H1 (cell line): ENCODE measurements around the gene EFHD1. TPM values are rescaled to one million over a fixed set of nuclear protein-coding genes. Genes with fewer than 3 reads are reported as not detected.

Source experiments
- CTCF ChIA-PET: fragments of 300-600 bp; sonication (Branson Sonifier 250); formaldehyde crosslinking; loops from one replicate; lab custom pipeline; 2021; ENCODE audit not compliant: partially characterized antibody; lab: Charles Lee
- POLR2A ChIA-PET: fragments of 300-600 bp; sonication (Branson Sonifier 250); formaldehyde crosslinking; loops from one replicate; lab custom pipeline; 2021; ENCODE audit warnings: inconsistent platforms; ENCODE audit not compliant: partially characterized antibody; lab: Charles Lee
- DNase-seq, 2 experiments: peaks; one replicate each; pipeline versions ENCODE4 v3.0.0 to v3.0.0-alpha.2; 2010 to 2022; ENCODE audit warnings: low spot score in 2 of 2, low read depth in 1 of 2, mixed read lengths in 1 of 2
- FAIRE-seq: peaks from 2 replicates; lab custom pipeline; 2011; peaks lifted over from hg19 to GRCh38; lab: Jason Lieb, UNC
- H2AFZ ChIP-seq: 2 replicates; pipeline ENCODE4 v1.8.1; 2012; ENCODE audit warnings: low read length, inconsistent platforms
- H2AK5ac ChIP-seq: 2 replicates; pipeline ENCODE4 v1.6.1; 2013; ENCODE audit warnings: low read depth, low read length
- H2BK120ac ChIP-seq: replicated peaks from 2 replicates; pipeline ENCODE3; 2013; ENCODE audit warnings: low read depth, low read length, inconsistent platforms
- H2BK12ac ChIP-seq: 2 replicates; pipeline ENCODE4 v1.6.1; 2013; ENCODE audit warnings: low read depth, low read length
- H2BK15ac ChIP-seq: 2 replicates; pipeline ENCODE4 v1.6.1; 2013; ENCODE audit warnings: low read length
- H2BK20ac ChIP-seq: 2 replicates; pipeline ENCODE4 v1.6.1; 2013; ENCODE audit warnings: low read length
- H2BK5ac ChIP-seq: 2 replicates; pipeline ENCODE4 v1.6.1; 2013; ENCODE audit warnings: low read depth, low read length
- H3K14ac ChIP-seq: 2 replicates; pipeline ENCODE4 v1.6.1; 2013; ENCODE audit warnings: inconsistent platforms; ENCODE audit not compliant: insufficient read length
- H3K18ac ChIP-seq: 2 replicates; pipeline ENCODE4 v1.6.1; 2013; ENCODE audit warnings: low read length; ENCODE audit errors: extremely low read depth
- H3K23ac ChIP-seq: 2 replicates; pipeline ENCODE4 v1.6.1; 2013; ENCODE audit warnings: inconsistent platforms; ENCODE audit not compliant: insufficient read length
- H3K23me2 ChIP-seq: 2 replicates; pipeline ENCODE4 v1.6.1; 2013; ENCODE audit warnings: low read depth, low read length
- H3K27ac ChIP-seq: 2 replicates; pipeline ENCODE4 v1.6.1; 2011; ENCODE audit warnings: low read depth, low read length, inconsistent platforms
- H3K27me3 ChIP-seq, 4 experiments: replicated peaks in 1 of 4; 1 replicate in 1 of 4; 2 replicates in 3 of 4; pipeline versions ENCODE4 v1.6.1 to v1.8.1; 2011 to 2013; ENCODE audit warnings: low read length in 3 of 4, mild to moderate bottlenecking in 3 of 4, inconsistent platforms in 2 of 4, mixed read lengths in 2 of 4, moderate library complexity in 1 of 4; ENCODE audit not compliant: control insufficient read depth in 3 of 4, insufficient read depth in 3 of 4; ENCODE audit errors: extremely low read depth in 1 of 4
- H3K36me3 ChIP-seq, 4 experiments: 2 replicates each; pipeline versions ENCODE4 v1.6.1 to v1.8.1; 2011 to 2013; ENCODE audit warnings: mild to moderate bottlenecking in 4 of 4, low read length in 3 of 4, moderate library complexity in 2 of 4, control low read depth in 1 of 4, inconsistent platforms in 1 of 4; ENCODE audit not compliant: insufficient read depth in 4 of 4, control insufficient read depth in 2 of 4
- H3K4ac ChIP-seq: replicated peaks from 2 replicates; pipeline ENCODE3; 2013; ENCODE audit warnings: low read length, low read depth, mixed read lengths, inconsistent platforms; ENCODE audit not compliant: insufficient read length
- H3K4me1 ChIP-seq, 4 experiments: replicated peaks in 1 of 4; 1 replicate in 1 of 4; 2 replicates in 3 of 4; pipeline versions ENCODE4 v1.6.1 to v1.8.1; 2011 to 2013; ENCODE audit warnings: low read length in 3 of 4, inconsistent platforms in 2 of 4, mixed read lengths in 1 of 4; ENCODE audit not compliant: insufficient read depth in 4 of 4, control insufficient read depth in 3 of 4
- H3K4me2 ChIP-seq, 2 experiments: 2 replicates each; pipeline versions ENCODE4 v1.6.1 to v1.8.1; 2011 to 2013; ENCODE audit warnings: low read depth in 2 of 2, low read length in 2 of 2, control low read depth in 1 of 2, inconsistent platforms in 1 of 2, mild to moderate bottlenecking in 1 of 2; ENCODE audit not compliant: insufficient read depth in 1 of 2
- H3K4me3 ChIP-seq, 4 experiments: fragments of 200-600, 300-600 bp in 1 of 4; sonication (generic), shearing (Covaris generic), sonication (Bioruptor Twin) in 1 of 4; 2 replicates each; pipeline versions ENCODE4 v1.5.1 to v1.8.1; 2011 to 2016; ENCODE audit warnings: low read length in 4 of 4, low read depth in 3 of 4, control low read depth in 2 of 4, inconsistent platforms in 2 of 4, mild to moderate bottlenecking in 2 of 4, mixed read lengths in 1 of 4, moderate library complexity in 1 of 4; ENCODE audit not compliant: insufficient read depth in 2 of 4; ENCODE audit errors: extremely low read depth in 1 of 4
- H3K56ac ChIP-seq: replicated peaks from 2 replicates; pipeline ENCODE3; 2013; ENCODE audit warnings: low read depth, mild to moderate bottlenecking, mixed read lengths, low read length, inconsistent platforms; ENCODE audit not compliant: insufficient read length
- H3K79me1 ChIP-seq: 2 replicates; pipeline ENCODE4 v1.6.1; 2013; ENCODE audit warnings: low read depth, low read length, control low read depth
- H3K79me2 ChIP-seq, 2 experiments: 2 replicates each; pipeline versions ENCODE4 v1.6.1 to v1.8.1; 2012 to 2013; ENCODE audit warnings: low read length in 2 of 2, mild to moderate bottlenecking in 2 of 2, inconsistent platforms in 1 of 2; ENCODE audit not compliant: insufficient read depth in 2 of 2, control insufficient read depth in 1 of 2
- H3K9ac ChIP-seq, 4 experiments: replicated peaks in 1 of 4; 1 replicate in 1 of 4; 2 replicates in 3 of 4; pipeline versions ENCODE4 v1.6.1 to v1.8.1; 2011 to 2013; ENCODE audit warnings: low read depth in 3 of 4, low read length in 3 of 4, control low read depth in 2 of 4, mild to moderate bottlenecking in 2 of 4, moderate library complexity in 2 of 4, inconsistent platforms in 1 of 4; ENCODE audit errors: extremely low read depth in 1 of 4
- H3K9me3 ChIP-seq, 2 experiments: 2 replicates each; pipeline versions ENCODE4 v1.6.1 to v1.8.1; 2012 to 2013; ENCODE audit warnings: mild to moderate bottlenecking in 2 of 2, moderate library complexity in 2 of 2, control low read depth in 1 of 2, inconsistent platforms in 1 of 2, low read depth in 1 of 2, low read length in 1 of 2, mixed read lengths in 1 of 2; ENCODE audit not compliant: insufficient read depth in 2 of 2
- H4K20me1 ChIP-seq, 2 experiments: replicated peaks in 1 of 2; 2 replicates each; pipeline versions ENCODE3 to v1.8.1; 2011 to 2013; ENCODE audit warnings: inconsistent platforms in 2 of 2, low read length in 2 of 2, mild to moderate bottlenecking in 1 of 2; ENCODE audit not compliant: insufficient read depth in 2 of 2, control insufficient read depth in 1 of 2
- H4K5ac ChIP-seq: 2 replicates; pipeline ENCODE4 v1.6.1; 2013; ENCODE audit warnings: low read length, low read depth, mixed read lengths, inconsistent platforms; ENCODE audit not compliant: insufficient read length
- H4K8ac ChIP-seq: 2 replicates; pipeline ENCODE4 v1.8.0; 2013; ENCODE audit warnings: mild to moderate bottlenecking, moderate library complexity, low read length, inconsistent platforms; ENCODE audit not compliant: insufficient read depth; ENCODE audit errors: extremely low read depth
- H4K91ac ChIP-seq: replicated peaks from 2 replicates; pipeline ENCODE3; 2013; ENCODE audit warnings: low read length, mixed read lengths, inconsistent platforms; ENCODE audit not compliant: insufficient read length
- CBX5 ChIP-seq: fragments of 300-800, 300-1000 bp; sonication (generic); IDR thresholded peaks from 2 replicates; pipeline ENCODE4 v1.7.1; 2016; ENCODE audit warnings: antibody characterized with exemption, low read length, low read depth
- CEBPB ChIP-seq: IDR thresholded peaks from 2 replicates; pipeline ENCODE4 v1.6.1; 2012; ENCODE audit warnings: low read depth, low read length
- CREB1 ChIP-seq: IDR thresholded peaks from 2 replicates; pipeline ENCODE4 v1.6.1; 2012; ENCODE audit warnings: inconsistent platforms
- KDM1A ChIP-seq: fragments of 200-600, 300-600 bp; sonication (generic); IDR thresholded peaks from 2 replicates; pipeline ENCODE4 v1.7.1; 2016; ENCODE audit warnings: mild to moderate bottlenecking, low read length, borderline replicate concordance
- KDM5A ChIP-seq: fragments of 200-600 bp; IDR thresholded peaks from 2 replicates; pipeline ENCODE4 v1.7.1; 2012; ENCODE audit warnings: mild to moderate bottlenecking, low read length, inconsistent platforms, mixed read lengths
- POLR2A ChIP-seq, 2 experiments: IDR thresholded peaks; 1 replicate in 1 of 2; 2 replicates in 1 of 2; pipeline ENCODE4 v1.6.1; 2011; ENCODE audit warnings: low read depth in 2 of 2, low read length in 2 of 2, mild to moderate bottlenecking in 2 of 2; ENCODE audit errors: control extremely low read depth in 1 of 2
- POLR2AphosphoS5 ChIP-seq: IDR thresholded peaks from 2 replicates; pipeline ENCODE4 v1.6.1; 2011; ENCODE audit warnings: low read depth, low read length
- POU5F1 ChIP-seq: IDR thresholded peaks from 2 replicates; pipeline ENCODE4 v1.6.1; 2011; ENCODE audit warnings: low read depth, mild to moderate bottlenecking, low read length, moderate library complexity
- SP4 ChIP-seq: IDR thresholded peaks from 2 replicates; pipeline ENCODE4 v1.6.1; 2012; ENCODE audit warnings: low read length, inconsistent platforms
- TAF7 ChIP-seq: optimal IDR thresholded peaks from 2 replicates; pipeline ENCODE3; 2011; ENCODE audit warnings: low read depth, mild to moderate bottlenecking, inconsistent platforms, low read length, moderate library complexity, borderline replicate concordance
- TCF12 ChIP-seq: IDR thresholded peaks from 2 replicates; pipeline ENCODE4 v1.6.1; 2011; ENCODE audit warnings: low read depth, mild to moderate bottlenecking, low read length
- YY1 ChIP-seq: IDR thresholded peaks from 2 replicates; pipeline ENCODE4 v1.6.1; 2011; ENCODE audit warnings: low read depth, mild to moderate bottlenecking, low read length
- WGBS, 2 experiments: shearing (Covaris generic) in 1 of 2; methylation state at CpG; one replicate each; pipeline versions ENCODE4 v1.1.6 to v1.1.7; 2013 to 2015; ENCODE audit warnings: low lambda C conversion rate in 2 of 2, mixed read lengths in 2 of 2, inconsistent platforms in 1 of 2, low coverage in 1 of 2, missing lambda C conversion rate in 1 of 2; ENCODE audit not compliant: insufficient replicate concordance in 2 of 2, insufficient coverage in 1 of 2, insufficient read length in 1 of 2; ENCODE audit errors: extremely low coverage in 1 of 2, missing lambda C conversion rate in 1 of 2; 5-methylcytosine and 5-hydroxymethylcytosine counted together
- polyA plus RNA-seq, 7 experiments: library from polyadenylated mRNA; depleted of rRNA in 3 of 7; stranded (reverse) in 5 of 7; unstranded in 2 of 7; fragments of >200 nt in 5 of 7; fragments of 200-250 nt in 2 of 7; gene quantifications; 1 replicate in 5 of 7; 2 replicates in 1 of 7; 4 replicates in 1 of 7; pipeline versions ENCODE4 v1.2.1 to v1.2.3, GENCODE V29; 2011 to 2013; ENCODE audit warnings: missing spikeins in 2 of 7, mixed read lengths in 2 of 7
- total RNA-seq: library from RNA; stranded (reverse); fragmentation: NEBNext Ultra II Directional; extraction: Animal tissue kit (Norgen Biotek cat#: 25700); gene quantifications from 2 replicates; pipeline ENCODE4 v1.2.1, GENCODE V29; 2021
- TF ChIP-seq, protein P1 (sequence below): IDR thresholded peaks from 2 replicates; pipeline ENCODE4 v1.6.1; 2012; ENCODE audit warnings: low read length, inconsistent platforms
- TF ChIP-seq, protein P2 (sequence below): IDR thresholded peaks from 2 replicates; pipeline ENCODE4 v1.6.1; 2012; ENCODE audit warnings: inconsistent platforms

EFHD1 gene
- total and polyA plus RNA-seq, 2 of the 8 experiments (the other 6 are each of a cell fraction or from before 2014, with no cell fraction given), result 3.4 to 4.5 TPM

DNA sequence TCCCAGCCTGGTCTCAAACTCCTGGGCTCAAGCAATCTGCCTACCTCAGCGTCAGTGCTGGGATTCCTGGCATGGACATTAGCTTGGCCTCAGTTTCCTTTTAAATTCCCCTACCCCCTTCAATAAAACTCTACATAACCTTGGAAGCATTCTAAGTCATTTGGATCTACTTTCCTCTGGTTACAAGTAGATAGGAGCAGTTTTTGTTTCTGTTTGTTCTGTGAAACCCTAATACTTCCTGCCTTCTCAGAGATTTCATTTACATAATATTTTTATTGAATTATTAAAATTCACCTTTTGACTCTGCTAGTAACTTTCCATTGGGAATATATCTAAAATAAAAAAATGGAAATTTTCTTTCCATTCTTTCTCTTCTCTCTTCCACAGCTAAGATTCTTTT lies 89.6 kb downstream of the EFHD1 start:
- Histone ChIP-seq H3K79me2 (peaks cover 0 to 60% of the 10 kb centered on the region in 2 experiments; a peak in 2 of 4 replicates), H4K20me1 (peaks cover 3 to 11% of the 10 kb centered on the region in 2 experiments), H3K18ac (no peak overlapping the region), H3K27ac (no peak overlapping the region), H3K23me2 (no peaks in the 10 kb centered on the region), H4K5ac (no peak overlapping the region), H2AK5ac (no peak overlapping the region), H3K14ac (no peak overlapping the region), H3K4ac (no peak overlapping the region), H2BK120ac (no peak overlapping the region), H2BK20ac (no peak overlapping the region), H3K36me3 (peaks cover 0 to 23% (median 4%) of the 10 kb centered on the region in 4 experiments; a peak in 3 of 8 replicates), H2BK12ac (no peak overlapping the region), H3K9me3 (no peaks in the 10 kb centered on the region), H3K56ac (no peak overlapping the region), H4K8ac (no peak overlapping the region), H3K4me2 (no peak overlapping the region), H3K4me3 (no peak overlapping the region), H3K9ac (no peak overlapping the region), H3K23ac (no peak overlapping the region), H3K79me1 (peaks cover 5% of the 10 kb centered on the region), H3K4me1 (no peaks in the 10 kb centered on the region), H4K91ac (no peak overlapping the region), H2BK5ac (no peak overlapping the region), H3K27me3 (no peaks in the 10 kb centered on the region), H2AFZ (no peak overlapping the region), H2BK15ac (no peak overlapping the region)
- DNase-seq (no peak), FAIRE-seq (no peak)
- CTCF ChIA-PET, result interaction anchor here (0.7 to 1.3 kb wide), 3 partner anchors 15 to 98 kb away, joined by 3 read pairs; no protein-coding TSS in a partner anchor
- POLR2A ChIA-PET, result no interaction called here
- 95% methylated on average over 1 of the region's 1 CpG; no CpG with 5 or more reads in 1 of the 2 experiments for WGBS, 2 experiments
- TF ChIP-seq POLR2AphosphoS5, result no peak
- TF ChIP-seq CBX5, result no peak
- TF ChIP-seq CREB1, result no peak
- no peak for TF ChIP-seq KDM1A
- no peak for TF ChIP-seq KDM5A
- TF ChIP-seq, protein P1, sequence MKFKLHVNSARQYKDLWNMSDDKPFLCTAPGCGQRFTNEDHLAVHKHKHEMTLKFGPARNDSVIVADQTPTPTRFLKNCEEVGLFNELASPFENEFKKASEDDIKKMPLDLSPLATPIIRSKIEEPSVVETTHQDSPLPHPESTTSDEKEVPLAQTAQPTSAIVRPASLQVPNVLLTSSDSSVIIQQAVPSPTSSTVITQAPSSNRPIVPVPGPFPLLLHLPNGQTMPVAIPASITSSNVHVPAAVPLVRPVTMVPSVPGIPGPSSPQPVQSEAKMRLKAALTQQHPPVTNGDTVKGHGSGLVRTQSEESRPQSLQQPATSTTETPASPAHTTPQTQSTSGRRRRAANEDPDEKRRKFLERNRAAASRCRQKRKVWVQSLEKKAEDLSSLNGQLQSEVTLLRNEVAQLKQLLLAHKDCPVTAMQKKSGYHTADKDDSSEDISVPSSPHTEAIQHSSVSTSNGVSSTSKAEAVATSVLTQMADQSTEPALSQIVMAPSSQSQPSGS, result no peak
- TF ChIP-seq POU5F1, result no peak
- no peak for TF ChIP-seq POLR2A (IDR thresholded peaks at IDR 0.05; ENCODE audit: control extremely low read depth in 1 of 2, low read depth in 2 of 2, low read length in 2 of 2)
- no peak for TF ChIP-seq TAF7
- no peak for TF ChIP-seq SP4
- TF ChIP-seq, protein P2, sequence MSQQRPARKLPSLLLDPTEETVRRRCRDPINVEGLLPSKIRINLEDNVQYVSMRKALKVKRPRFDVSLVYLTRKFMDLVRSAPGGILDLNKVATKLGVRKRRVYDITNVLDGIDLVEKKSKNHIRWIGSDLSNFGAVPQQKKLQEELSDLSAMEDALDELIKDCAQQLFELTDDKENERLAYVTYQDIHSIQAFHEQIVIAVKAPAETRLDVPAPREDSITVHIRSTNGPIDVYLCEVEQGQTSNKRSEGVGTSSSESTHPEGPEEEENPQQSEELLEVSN, result no peak
- TF ChIP-seq TCF12, result no peak
- TF ChIP-seq CEBPB, result no peak
- no peak for TF ChIP-seq YY1
